Choroid plexus epithelial cell (primary cell): ENCODE results near the gene GRID2.

ENCODE experiments used
- DNase-seq: peaks from one replicate; pipeline ENCODE4 v3.0.0-alpha.2; 2010; ENCODE audit warnings: low read depth
- H3K4me3 ChIP-seq: 2 replicates; pipeline ENCODE4 v1.5.1; 2011; ENCODE audit warnings: low read depth, mild to moderate bottlenecking, control low read depth, low read length, moderate library complexity
- CTCF ChIP-seq: conservative IDR thresholded peaks from 2 replicates; pipeline ENCODE4 v1.5.1; 2011; ENCODE audit warnings: low read depth, mild to moderate bottlenecking, control low read depth, inconsistent platforms, low read length, moderate library complexity

GRID2 gene

GRCh38 chr4:92862509-92862908, 558.7 kb downstream of the GRID2 start:
- no peak for DNase-seq
- TF ChIP-seq CTCF: no peak

GRCh38 chr4:92864096-92864495, 560.3 kb downstream of the GRID2 start:
- no peak for TF ChIP-seq CTCF

More at GRCh38 chr4:92862509-92862908, 558.7 kb downstream of the GRID2 start:
- H3K4me3 ChIP-seq: no peak overlapping the region

GRCh38 chr4:92872604-92873003, 568.8 kb downstream of the GRID2 start:
- DNase-seq: no peak
- TF ChIP-seq CTCF: no peak
- H3K4me3 ChIP-seq: no peak overlapping the region

More at GRCh38 chr4:92864096-92864495, 560.3 kb downstream of the GRID2 start:
- no peak for DNase-seq
- H3K4me3 ChIP-seq: no peak overlapping the region

GRCh38 chr4:92885632-92886031, 581.9 kb downstream of the GRID2 start:
- no peak overlapping the region for H3K4me3 ChIP-seq
- no peak for DNase-seq
- no peak for TF ChIP-seq CTCF

GRCh38 chr4:92952426-92952825, 648.7 kb downstream of the GRID2 start:
- no peak for DNase-seq
- TF ChIP-seq CTCF: no peak
- no peak overlapping the region for H3K4me3 ChIP-seq

- no peak for DNase-seq
- no peak for TF ChIP-seq CTCF
- no peak overlapping the region for H3K4me3 ChIP-seq
Measured at GRCh38 chr4:92952897-92953296, 649.1 kb downstream of the GRID2 start.

GRCh38 chr4:92953462-92953861, 649.7 kb downstream of the GRID2 start:
- no peak for TF ChIP-seq CTCF
- DNase-seq: no peak
- H3K4me3 ChIP-seq: no peak overlapping the region
